ENCODE data around the gene RGL2.

DNA sequence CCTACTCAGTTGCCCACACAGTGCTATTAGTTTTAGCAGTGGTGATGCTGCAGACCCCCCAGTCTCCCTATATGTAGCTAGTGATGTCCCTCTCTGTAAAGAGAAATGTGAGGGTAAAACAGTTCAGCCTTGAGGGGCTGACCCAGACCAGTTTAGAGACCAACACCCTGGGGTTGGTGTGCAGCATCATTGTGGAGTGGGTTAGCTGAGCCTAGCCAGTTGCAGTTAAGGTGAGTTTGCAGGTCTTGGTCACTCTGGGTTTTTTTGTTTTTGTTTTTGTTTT is 22.2 kb downstream of the RGL2 start:
- TF ChIP-seq, protein P1, sequence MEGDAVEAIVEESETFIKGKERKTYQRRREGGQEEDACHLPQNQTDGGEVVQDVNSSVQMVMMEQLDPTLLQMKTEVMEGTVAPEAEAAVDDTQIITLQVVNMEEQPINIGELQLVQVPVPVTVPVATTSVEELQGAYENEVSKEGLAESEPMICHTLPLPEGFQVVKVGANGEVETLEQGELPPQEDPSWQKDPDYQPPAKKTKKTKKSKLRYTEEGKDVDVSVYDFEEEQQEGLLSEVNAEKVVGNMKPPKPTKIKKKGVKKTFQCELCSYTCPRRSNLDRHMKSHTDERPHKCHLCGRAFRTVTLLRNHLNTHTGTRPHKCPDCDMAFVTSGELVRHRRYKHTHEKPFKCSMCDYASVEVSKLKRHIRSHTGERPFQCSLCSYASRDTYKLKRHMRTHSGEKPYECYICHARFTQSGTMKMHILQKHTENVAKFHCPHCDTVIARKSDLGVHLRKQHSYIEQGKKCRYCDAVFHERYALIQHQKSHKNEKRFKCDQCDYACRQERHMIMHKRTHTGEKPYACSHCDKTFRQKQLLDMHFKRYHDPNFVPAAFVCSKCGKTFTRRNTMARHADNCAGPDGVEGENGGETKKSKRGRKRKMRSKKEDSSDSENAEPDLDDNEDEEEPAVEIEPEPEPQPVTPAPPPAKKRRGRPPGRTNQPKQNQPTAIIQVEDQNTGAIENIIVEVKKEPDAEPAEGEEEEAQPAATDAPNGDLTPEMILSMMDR (IDR thresholded peaks at IDR 0.05; ENCODE audit: insufficient read depth, low read length) = no peak
- no peak for TF ChIP-seq POLR2AphosphoS5 (IDR thresholded peaks at IDR 0.05; ENCODE audit: low read depth)
- no peak for TF ChIP-seq SPI1 (IDR thresholded peaks at IDR 0.05; ENCODE audit: borderline replicate concordance, low read depth)
